Stimulated activated naive B cell treated with anti-CD40 and anti-IgM and Interleukin-4, amounts not matched to agents 10 μg/mL and 1 μg/mL and 100 μg/mL, for 72 hours (primary cell): ENCODE results near the gene SIGLEC15.
A peak's percentile ranks its signal among the peaks of the same experiment; 100 is the strongest.

Source experiments
- ATAC-seq, 2 donors: fragments of 150-1000 bp; cut with Tn5 transposase; replicated peaks; 2 replicates each; pipeline ENCODE4 v1.10.0; 2021; ENCODE audit warnings: moderate library complexity in 1 of 2
- DNase-seq: peaks from one replicate; pipeline ENCODE4 v3.0.0; 2021
- H3K27ac Mint-ChIP-seq: one replicate; pipeline ENCODE4 v1.8.0; 2022; ENCODE audit warnings: mild to moderate bottlenecking, mixed read lengths
- H3K27me3 Mint-ChIP-seq, 2 donors: one replicate each; pipeline ENCODE4 v1.8.0; 2022; ENCODE audit warnings: mixed read lengths in 2 of 2
- H3K36me3 Mint-ChIP-seq, 2 donors: one replicate each; pipeline ENCODE4 v1.8.0; 2022; ENCODE audit warnings: mixed read lengths in 2 of 2, mild to moderate bottlenecking in 1 of 2
- H3K4me1 Mint-ChIP-seq, 2 donors: one replicate each; pipeline ENCODE4 v1.8.0; 2022; ENCODE audit warnings: mixed read lengths in 2 of 2, mild to moderate bottlenecking in 1 of 2
- H3K4me3 Mint-ChIP-seq, 2 donors: one replicate each; pipeline ENCODE4 v1.8.0; 2022; ENCODE audit warnings: mild to moderate bottlenecking in 2 of 2, mixed read lengths in 2 of 2, moderate library complexity in 1 of 2
- H3K9me3 Mint-ChIP-seq, 2 donors: one replicate each; pipeline ENCODE4 v1.8.0; 2022; ENCODE audit warnings: mixed read lengths in 2 of 2, mild to moderate bottlenecking in 1 of 2

The SIGLEC15 gene

DNA sequence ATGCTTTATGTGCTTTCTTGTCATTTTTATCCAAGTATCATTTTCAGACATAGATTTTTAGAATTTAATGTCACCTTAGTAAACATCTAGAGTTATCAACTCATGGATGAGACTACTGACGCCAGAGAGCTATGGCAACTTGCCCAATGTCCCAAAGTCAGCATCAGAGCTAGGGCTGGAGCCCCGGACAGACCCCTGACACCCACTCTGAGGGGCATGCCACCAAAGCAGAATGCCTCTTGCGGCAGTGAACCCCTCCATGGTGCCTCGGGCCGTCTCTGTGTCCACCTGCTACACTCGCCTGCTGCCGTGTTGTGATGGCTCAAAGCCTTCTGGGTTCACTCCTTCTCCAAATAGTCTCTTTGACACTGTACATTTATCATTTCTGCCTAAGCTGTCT lies 5.4 kb downstream of the SIGLEC15 start:
- H3K27ac Mint-ChIP-seq: no peak overlapping the region
- peaks cover 23 to 39% of the 10 kb centered on the region in 2 donors for H3K4me1 Mint-ChIP-seq
- ATAC-seq: no peak
- DNase-seq: no peak
- H3K36me3 Mint-ChIP-seq: peaks cover 0 to 1% of the 10 kb centered on the region in 2 donors
- H3K9me3 Mint-ChIP-seq: no peaks in the 10 kb centered on the region
- no peak overlapping the region for H3K4me3 Mint-ChIP-seq
- H3K27me3 Mint-ChIP-seq: peaks cover 30 to 57% of the 10 kb centered on the region in 2 donors

- Mint-ChIP-seq H3K9me3 (no peaks in the 10 kb centered on the region), H3K27ac (no peak overlapping the region), H3K27me3 (peaks cover 43 to 72% of the 10 kb centered on the region in 2 donors), H3K36me3 (no peaks in the 10 kb centered on the region), H3K4me1 (peaks cover 9 to 19% of the 10 kb centered on the region in 2 donors), H3K4me3 (no peak overlapping the region)
- no peak for ATAC-seq
- DNase-seq: no peak
Measured at GRCh38 chr18:45833846-45834245, 8.4 kb downstream of the SIGLEC15 start.

- DNase-seq (no peak), ATAC-seq (no peak)
- no peak overlapping the region for H3K4me3 Mint-ChIP-seq
- H3K4me1 Mint-ChIP-seq: peaks cover 6 to 18% of the 10 kb centered on the region in 2 donors
- no peak overlapping the region for H3K27ac Mint-ChIP-seq
- H3K9me3 Mint-ChIP-seq: no peaks in the 10 kb centered on the region
- no peaks in the 10 kb centered on the region for H3K36me3 Mint-ChIP-seq
- H3K27me3 Mint-ChIP-seq: peaks cover 45 to 72% of the 10 kb centered on the region in 2 donors
Measured at GRCh38 chr18:45834306-45834705, 8.8 kb downstream of the SIGLEC15 start.

GRCh38 chr18:45835057-45835636 lies 9.7 kb downstream of the SIGLEC15 start:
- Mint-ChIP-seq H3K27ac (no peak overlapping the region), H3K9me3 (no peaks in the 10 kb centered on the region), H3K4me1 (peaks cover 2 to 15% of the 10 kb centered on the region in 2 donors), H3K4me3 (no peak overlapping the region), H3K36me3 (no peaks in the 10 kb centered on the region), H3K27me3 (peaks cover 53 to 72% of the 10 kb centered on the region in 2 donors)
- no peak for DNase-seq
- ATAC-seq: no peak

DNA sequence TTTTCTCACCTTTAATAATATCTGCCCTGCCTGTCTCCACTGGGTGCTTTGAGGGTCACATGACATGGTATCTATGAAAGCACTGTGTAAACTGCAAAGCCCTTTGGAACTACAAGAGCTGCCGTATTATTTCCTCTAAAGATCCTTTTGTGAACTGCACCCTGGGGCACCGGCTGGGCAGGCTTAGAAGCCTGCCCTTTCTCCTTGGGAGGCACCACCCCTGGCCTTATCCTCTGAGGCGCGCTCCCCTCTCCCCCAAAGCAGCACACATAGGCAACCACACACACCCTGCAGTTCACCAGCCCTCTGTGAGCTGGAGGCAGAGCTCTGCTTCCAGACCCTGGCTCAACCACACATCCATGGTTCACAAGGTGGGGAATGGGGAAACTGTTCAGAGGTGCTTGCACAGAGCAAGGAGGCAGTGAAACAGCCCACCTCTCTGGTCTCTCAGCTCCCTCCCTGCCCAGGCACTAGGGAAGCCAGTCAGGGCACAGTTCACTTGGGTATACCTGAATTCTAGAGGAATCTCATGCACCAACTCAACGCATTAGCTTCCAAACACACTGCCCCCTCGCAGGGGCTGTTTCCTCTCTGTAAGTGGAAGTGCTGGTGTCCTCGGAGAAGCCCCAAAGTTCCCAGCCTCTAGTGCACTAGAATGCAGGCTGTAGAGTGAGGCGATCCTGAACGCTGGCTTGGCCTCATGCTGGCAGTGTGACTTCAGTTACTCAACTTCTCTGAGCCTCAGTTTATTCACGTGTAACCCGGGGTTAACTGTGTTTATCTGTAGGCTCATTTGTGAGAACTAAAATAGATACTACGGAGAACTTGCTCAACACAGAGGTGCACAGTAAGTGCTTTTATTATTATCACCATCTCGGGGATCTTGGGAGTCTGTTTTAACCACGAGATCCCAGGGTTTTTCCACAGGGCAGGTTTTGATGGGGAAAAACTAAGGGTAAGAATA lies 11.0 kb downstream of the SIGLEC15 start:
- Mint-ChIP-seq H3K27me3 (peaks cover 67 to 78% of the 10 kb centered on the region in 2 donors), H3K27ac (no peak overlapping the region), H3K4me3 (peak overlapping the region in 1 of 2 donors; percentile 14), H3K36me3 (peaks cover 2 to 6% of the 10 kb centered on the region in 2 donors), H3K9me3 (no peaks in the 10 kb centered on the region), H3K4me1 (peaks cover 5 to 19% of the 10 kb centered on the region in 2 donors)
- DNase-seq: no peak
- ATAC-seq: no peak

GRCh38 chr18:45837283-45838070 lies 12.0 kb downstream of the SIGLEC15 start:
- peaks cover 5 to 19% of the 10 kb centered on the region in 2 donors for H3K4me1 Mint-ChIP-seq
- ATAC-seq (peak; percentile 66 to 79), DNase-seq (no peak)
- peak overlapping the region in 1 of 2 donors; percentile 10 for H3K4me3 Mint-ChIP-seq
- H3K9me3 Mint-ChIP-seq: no peaks in the 10 kb centered on the region
- H3K27ac Mint-ChIP-seq: no peak overlapping the region
- H3K36me3 Mint-ChIP-seq: peaks cover 5 to 16% of the 10 kb centered on the region in 2 donors
- H3K27me3 Mint-ChIP-seq: peaks cover 64 to 72% of the 10 kb centered on the region in 2 donors

DNA sequence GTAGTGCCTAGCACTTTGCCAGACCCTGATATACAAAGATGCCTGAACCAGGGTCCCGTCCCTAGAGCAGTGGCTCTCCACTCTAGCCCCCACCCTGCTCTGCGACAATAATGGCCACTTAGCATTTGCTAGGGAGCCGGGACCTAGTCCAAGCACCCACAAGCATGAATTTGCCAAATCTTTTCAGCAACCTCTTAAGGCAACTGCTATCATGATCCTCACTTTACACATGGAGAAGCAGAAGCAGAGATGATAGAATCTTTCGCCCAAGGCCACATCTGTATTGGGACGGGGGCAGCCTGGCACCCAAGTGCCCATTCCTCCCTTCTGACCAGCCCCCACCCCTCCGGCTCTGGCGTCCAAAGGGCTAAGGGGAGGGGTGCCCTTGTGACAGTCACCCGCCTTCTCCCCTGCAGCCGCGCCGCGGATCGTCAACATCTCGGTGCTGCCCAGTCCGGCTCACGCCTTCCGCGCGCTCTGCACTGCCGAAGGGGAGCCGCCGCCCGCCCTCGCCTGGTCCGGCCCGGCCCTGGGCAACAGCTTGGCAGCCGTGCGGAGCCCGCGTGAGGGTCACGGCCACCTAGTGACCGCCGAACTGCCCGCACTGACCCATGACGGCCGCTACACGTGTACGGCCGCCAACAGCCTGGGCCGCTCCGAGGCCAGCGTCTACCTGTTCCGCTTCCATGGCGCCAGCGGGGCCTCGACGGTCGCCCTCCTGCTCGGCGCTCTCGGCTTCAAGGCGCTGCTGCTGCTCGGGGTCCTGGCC lies 13.0 kb downstream of the SIGLEC15 start:
- peak overlapping the region; percentile 23 to 26 for H3K4me3 Mint-ChIP-seq
- H3K9me3 Mint-ChIP-seq: no peaks in the 10 kb centered on the region
- H3K27ac Mint-ChIP-seq: no peak overlapping the region
- ATAC-seq (no peak), DNase-seq (no peak)
- peaks cover 5 to 18% of the 10 kb centered on the region in 2 donors for H3K36me3 Mint-ChIP-seq
- peaks cover 64 to 72% of the 10 kb centered on the region in 2 donors for H3K27me3 Mint-ChIP-seq
- peaks cover 5 to 19% of the 10 kb centered on the region in 2 donors for H3K4me1 Mint-ChIP-seq

- Mint-ChIP-seq H3K4me1 (peaks cover 5 to 19% of the 10 kb centered on the region in 2 donors), H3K27me3 (peaks cover 55 to 61% of the 10 kb centered on the region in 2 donors), H3K36me3 (peaks cover 5 to 18% of the 10 kb centered on the region in 2 donors), H3K27ac (no peak overlapping the region), H3K4me3 (peak overlapping the region in 1 of 2 donors; percentile 4), H3K9me3 (no peaks in the 10 kb centered on the region)
- ATAC-seq (peak; percentile 73 to 78), DNase-seq (no peak)
Measured at GRCh38 chr18:45839414-45840395, 14.2 kb downstream of the SIGLEC15 start.

- DNase-seq (no peak), ATAC-seq (no peak)
- Mint-ChIP-seq H3K4me3 (no peak overlapping the region), H3K4me1 (peaks cover 5 to 19% of the 10 kb centered on the region in 2 donors), H3K9me3 (no peaks in the 10 kb centered on the region), H3K36me3 (peaks cover 5 to 20% of the 10 kb centered on the region in 2 donors), H3K27ac (peak overlapping the region; percentile 44), H3K27me3 (peaks cover 45 to 46% of the 10 kb centered on the region in 2 donors)
Measured at GRCh38 chr18:45841060-45841764, 15.7 kb downstream of the SIGLEC15 start.

DNA sequence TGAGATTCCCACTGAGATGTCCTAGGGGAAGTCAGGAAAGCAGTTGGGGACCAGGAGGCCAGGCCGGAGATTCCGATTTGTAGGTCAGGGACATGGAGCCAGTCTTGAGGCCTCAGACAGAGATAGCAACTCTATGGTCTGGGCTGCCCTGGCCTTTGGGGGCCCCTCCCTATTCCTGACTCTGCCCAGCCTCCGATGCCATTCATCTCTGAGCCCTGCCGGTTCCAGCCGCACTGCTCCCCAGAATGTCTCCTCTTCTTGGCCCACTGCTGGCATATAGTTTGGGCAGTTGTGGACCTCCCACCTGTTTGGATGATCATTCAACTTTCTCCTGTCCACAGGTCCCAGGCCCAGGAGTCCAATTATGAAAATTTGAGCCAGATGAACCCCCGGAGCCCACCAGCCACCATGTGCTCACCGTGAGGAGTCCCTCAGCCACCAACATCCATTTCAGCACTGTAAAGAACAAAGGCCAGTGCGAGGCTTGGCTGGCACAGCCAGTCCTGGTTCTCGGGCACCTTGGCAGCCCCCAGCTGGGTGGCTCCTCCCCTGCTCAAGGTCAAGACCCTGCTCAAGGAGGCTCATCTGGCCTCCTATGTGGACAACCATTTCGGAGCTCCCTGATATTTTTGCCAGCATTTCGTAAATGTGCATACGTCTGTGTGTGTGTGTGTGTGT lies 16.4 kb downstream of the SIGLEC15 start:
- H3K4me1 Mint-ChIP-seq: peaks cover 4 to 19% of the 10 kb centered on the region in 2 donors
- H3K27ac Mint-ChIP-seq: no peak overlapping the region
- H3K27me3 Mint-ChIP-seq: peaks cover 38 to 39% of the 10 kb centered on the region in 2 donors
- peaks cover 5 to 20% of the 10 kb centered on the region in 2 donors for H3K36me3 Mint-ChIP-seq
- no peak overlapping the region for H3K4me3 Mint-ChIP-seq
- DNase-seq (no peak), ATAC-seq (no peak)
- H3K9me3 Mint-ChIP-seq: no peaks in the 10 kb centered on the region

DNA sequence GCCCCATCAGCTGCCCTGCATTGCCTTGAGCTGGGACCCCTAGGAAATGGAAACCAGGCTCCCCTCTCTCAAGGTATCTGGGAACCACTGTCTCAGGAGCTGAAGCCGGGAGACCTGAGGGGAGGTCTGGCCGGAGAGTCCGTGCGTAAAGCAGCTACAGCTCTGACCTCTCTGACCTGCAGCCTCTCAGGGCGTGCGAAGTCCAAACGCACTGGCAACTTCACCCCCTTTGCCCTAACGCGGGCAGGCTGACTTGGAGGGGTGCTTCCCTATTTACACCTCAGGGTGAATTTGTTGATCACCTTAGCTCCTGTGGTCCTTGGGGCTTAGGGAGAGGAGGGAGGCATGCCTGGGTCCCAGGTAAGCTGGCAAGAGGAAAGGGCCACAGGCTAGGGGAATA lies 17.5 kb downstream of the SIGLEC15 start:
- no peaks in the 10 kb centered on the region for H3K9me3 Mint-ChIP-seq
- H3K36me3 Mint-ChIP-seq: peaks cover 6 to 22% of the 10 kb centered on the region in 2 donors

DNA sequence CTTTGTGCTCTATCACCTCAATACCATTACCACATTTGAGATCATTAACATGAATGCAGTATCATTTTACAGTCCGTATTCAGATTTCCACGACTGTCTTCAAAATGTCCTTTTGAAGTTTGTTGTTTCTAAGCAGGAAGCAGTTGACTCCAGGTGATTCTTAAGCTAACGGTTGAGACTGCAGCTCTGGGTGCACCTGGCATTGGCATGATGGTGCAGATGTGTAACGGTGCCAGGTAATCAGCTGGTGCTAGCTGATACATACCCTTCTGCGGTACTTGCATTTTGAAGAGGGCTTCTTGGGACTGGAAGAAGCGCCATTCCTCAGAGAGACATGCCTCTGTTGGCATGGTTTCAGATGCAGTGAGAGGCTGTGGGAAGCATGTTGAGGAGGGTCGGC lies 19.5 kb downstream of the SIGLEC15 start:
- no peak overlapping the region for H3K4me3 Mint-ChIP-seq
- H3K9me3 Mint-ChIP-seq: no peaks in the 10 kb centered on the region
- H3K27ac Mint-ChIP-seq: no peak overlapping the region
- ATAC-seq (no peak), DNase-seq (no peak)
- peaks cover 8 to 34% of the 10 kb centered on the region in 2 donors for H3K36me3 Mint-ChIP-seq
- H3K4me1 Mint-ChIP-seq: peaks cover 12 to 25% of the 10 kb centered on the region in 2 donors
- peaks cover 15 to 17% of the 10 kb centered on the region in 2 donors for H3K27me3 Mint-ChIP-seq

More for the DNA sequence above, 17.5 kb downstream of the SIGLEC15 start:
- Mint-ChIP-seq H3K27me3 (peaks cover 33% of the 10 kb centered on the region in 2 donors), H3K27ac (no peak overlapping the region), H3K4me3 (no peak overlapping the region), H3K4me1 (peaks cover 9 to 28% of the 10 kb centered on the region in 2 donors)
- ATAC-seq (no peak), DNase-seq (no peak)
